Myocyte (in vitro differentiated cells): ENCODE measurements around the gene PWWP2B. TPM values are rescaled to one million over a fixed set of nuclear protein-coding genes. Genes with fewer than 3 reads are reported as not detected.
A peak's percentile ranks its signal among the peaks of the same experiment; 100 is the strongest.
"Not testable (repeated sequence)": the region's sequence is repeated elsewhere in the genome, so short reads cannot be mapped to it uniquely, and the experiment has no call there.

Experiments
- DNase-seq: peaks from one replicate; pipeline ENCODE4 v3.0.0-alpha.2; 2012; ENCODE audit warnings: low read depth
- total RNA-seq: library from RNA; depleted of rRNA; stranded (reverse); fragments of >200 nt; gene quantifications from 2 replicates; pipeline ENCODE4 v1.2.3, GENCODE V29; 2014

PWWP2B gene
- total RNA-seq, 1 donor from 2014 or later = 11.1 TPM

DNA sequence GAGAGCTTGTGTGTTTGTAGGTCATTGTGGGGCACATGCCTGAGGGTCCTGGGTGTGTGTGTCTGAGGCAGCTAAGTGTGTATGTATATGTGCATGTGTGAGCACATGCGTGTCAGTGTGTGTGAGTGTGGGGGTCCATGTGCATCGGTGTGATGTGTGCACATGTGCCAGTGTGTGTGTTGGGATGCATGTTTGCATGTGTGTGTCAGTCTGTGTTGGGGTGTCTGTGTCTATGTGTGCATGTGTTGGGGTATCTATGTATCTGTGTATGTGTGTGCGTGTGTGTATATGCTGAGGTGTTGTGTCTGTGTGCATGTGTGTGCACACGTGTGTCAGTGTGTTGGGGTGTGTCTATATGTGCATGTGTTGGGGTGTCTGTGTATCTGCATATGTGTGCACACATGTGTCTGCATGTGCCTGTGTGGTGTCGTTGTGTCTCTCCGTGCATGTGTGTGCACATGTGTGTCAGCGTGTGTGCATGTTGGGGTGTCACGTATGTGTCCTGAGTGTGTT, 33.3 kb downstream of the PWWP2B start:
- DNase-seq = no peak

DNA sequence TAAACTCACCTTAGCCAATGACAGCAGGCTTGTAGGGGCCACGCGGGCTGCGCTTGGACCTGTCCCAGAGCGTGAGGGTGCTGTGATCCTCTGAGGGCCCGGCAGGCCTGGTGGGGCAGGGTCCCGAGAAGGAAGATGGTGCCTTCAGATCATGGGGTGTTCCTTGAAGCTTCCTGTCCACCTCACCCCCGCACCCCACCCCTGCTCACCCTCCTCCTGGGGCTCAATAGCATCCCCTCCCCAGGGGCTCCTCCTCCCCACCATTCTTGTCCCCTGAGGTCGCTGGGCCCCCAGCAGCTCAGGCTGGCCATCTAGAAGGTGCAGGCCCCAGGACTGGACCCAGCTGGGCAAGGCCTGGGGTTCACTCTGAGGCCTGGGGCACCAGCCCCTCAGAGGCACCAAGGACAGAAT, 33.9 kb downstream of the PWWP2B start:
- no peak for DNase-seq

DNA sequence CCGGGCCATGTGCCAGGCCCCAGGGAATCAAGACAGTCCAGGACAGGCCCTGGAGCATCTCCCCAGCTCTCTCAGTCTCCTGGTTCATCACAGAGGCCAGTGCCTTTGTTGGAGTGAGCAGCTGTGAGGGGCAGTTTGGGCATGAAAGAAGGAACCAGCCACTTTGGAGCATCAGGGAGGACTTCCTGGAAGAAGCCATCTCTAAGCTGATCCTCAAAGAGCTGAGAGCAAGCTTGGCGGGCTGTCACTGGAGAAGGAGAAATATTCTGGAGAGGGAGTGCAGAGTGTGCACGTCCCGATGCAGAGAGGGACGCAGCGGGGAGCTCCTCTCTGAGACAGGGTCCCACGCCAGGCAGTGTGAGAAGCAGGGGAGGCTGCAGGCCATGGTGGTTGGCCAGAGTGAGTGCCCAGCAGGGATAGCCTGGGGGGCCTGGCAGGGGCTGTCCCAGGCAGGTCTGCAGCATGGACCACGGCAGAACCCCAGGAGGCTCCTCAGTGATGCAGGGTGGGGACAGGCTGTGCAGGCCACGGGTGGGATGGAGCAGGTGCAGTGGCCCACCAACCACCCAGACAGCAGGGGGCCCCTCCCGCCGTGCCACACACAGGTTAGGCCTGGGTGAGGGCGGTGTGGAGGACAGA, 34.7 kb downstream of the PWWP2B start:
- DNase-seq = no peak

DNA sequence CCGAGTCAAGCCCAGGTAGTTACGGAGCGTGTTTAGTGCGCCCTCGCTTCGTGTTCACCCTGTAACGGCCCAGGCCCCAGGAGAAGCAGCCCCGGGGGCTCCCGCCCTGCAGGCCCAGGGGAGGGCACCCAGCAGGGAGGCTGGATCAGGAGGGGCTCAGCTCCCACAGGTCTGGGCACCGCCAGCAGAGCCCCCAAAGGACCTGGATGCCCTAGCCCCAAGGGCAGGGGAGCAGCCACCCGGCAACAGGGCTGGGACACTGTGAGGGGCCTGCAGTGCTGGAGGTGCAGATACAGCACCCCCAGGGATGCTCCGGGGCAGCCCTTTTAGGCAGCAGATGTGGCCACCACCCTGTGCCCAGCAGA, 35.2 kb downstream of the PWWP2B start:
- DNase-seq = no peak

DNA sequence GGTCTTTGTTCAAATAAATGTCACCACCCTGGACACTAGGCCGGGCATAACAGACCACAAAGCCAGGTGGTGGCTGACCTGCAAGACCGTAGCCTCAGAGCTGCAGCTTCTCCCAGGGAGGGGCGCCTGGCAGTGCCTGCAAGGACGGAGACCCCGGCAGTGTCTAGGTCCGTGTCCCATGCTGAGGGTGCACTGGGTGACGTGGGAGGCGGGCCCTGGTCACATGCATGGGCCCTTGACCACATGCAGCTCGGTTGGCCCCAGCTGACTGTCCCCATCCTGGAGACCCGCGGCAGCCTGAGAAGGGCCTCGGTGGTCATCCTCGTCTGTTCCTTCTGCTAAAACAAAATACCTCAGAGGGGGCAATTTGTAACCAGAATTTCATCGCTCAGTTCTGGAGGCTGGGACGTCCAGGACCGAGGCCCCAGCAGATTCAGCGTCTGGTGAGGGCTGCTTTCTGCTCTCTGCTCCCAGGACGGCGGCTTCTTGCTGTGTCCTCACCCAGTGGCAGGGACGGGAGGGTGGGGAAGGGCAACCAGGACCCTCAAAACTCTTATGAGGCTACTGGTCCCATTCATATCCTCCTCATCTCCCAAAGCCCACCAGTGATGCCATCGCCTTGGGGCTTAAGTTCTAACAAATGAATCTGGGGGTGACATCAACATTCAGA, 36.8 kb downstream of the PWWP2B start:
- no peak for DNase-seq

DNA sequence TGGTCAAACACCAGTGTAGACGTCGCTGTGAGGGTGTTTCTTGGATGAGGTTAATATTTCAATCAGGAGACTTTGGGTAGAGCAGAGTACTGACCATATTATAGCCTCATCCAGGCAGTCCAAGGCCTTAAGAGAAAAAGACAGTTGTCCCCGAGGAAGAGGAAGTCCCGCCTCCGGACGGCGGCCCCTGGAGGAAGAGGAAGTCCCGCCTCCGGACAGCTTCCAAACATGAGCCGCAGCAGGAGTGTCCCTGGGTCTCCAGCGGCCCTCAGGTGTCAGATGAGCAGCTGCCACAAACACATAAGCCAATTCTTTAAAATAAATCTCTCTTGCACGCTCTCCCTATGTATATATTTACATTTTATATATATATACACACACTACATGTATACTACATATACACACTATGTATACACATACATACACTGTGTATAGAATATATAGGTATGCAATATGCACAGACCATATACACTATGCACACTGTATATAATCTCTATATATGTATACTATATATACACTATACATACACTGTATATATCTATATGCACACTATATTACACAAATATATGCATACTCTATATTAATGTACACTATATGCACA, 37.5 kb downstream of the PWWP2B start:
- DNase-seq = peak; percentile 26

DNA sequence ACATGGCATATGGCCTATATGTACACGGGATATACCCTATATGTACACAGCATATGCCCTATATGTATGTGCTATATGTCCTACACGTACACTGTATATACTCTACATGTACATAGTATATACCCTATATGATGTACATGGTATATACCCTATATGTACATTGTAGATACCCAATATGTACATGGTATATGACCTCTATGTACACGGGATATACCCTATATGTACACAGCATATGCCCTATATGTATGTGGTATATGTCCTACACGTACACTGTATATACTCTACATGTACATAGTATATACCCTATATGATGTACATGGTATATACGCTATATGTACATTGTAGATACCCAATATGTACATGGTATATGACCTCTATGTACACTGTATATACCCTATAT, 38.3 kb downstream of the PWWP2B start:
- DNase-seq = not testable (repeated sequence)

DNA sequence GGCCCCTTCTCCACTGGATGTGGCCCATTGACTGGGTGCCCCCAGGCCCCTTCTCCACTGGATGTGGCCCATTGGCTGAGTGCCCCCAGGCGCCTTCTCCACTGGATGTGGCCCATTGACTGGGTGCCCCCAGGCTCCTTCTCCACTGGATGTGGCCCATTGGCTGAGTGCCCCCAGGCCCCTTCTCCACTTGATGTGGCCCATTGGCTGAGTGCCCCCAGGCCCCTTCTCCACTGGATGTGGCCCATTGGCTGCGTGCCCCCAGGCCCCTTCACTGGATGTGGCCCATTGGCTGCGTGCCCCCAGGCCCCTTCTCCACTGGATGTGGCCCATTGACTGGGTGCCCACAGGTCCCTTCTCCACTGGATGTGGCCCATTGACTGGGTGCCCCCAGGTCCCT, 39.1 kb downstream of the PWWP2B start:
- not testable (repeated sequence) for DNase-seq

DNA sequence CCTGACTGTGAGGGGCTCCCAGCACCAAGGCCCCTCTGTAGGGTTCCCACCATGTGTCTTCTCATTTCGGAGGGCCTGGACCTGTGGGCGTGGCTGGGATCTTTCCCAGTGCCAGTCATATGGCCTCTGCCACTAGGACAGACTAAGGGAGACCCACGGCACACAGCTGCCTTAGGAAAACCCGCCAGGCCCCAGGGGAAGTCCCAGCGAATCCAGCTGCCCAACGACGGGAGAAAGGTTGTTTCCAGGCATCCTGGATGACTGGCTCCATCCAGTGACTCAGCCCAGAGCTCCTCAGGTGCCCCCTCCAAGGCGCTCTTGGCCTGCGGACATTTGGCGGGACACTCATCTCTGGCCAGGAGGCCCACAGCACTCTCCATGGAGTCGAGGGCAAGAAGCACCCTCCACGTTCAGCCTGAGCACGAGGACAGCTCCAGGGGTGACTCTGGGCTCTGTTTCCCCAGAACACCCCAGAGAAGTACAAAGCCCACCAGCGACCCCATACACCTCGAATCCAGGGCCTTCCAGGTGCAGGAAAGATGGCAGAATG, 39.9 kb downstream of the PWWP2B start:
- no peak for DNase-seq

DNA sequence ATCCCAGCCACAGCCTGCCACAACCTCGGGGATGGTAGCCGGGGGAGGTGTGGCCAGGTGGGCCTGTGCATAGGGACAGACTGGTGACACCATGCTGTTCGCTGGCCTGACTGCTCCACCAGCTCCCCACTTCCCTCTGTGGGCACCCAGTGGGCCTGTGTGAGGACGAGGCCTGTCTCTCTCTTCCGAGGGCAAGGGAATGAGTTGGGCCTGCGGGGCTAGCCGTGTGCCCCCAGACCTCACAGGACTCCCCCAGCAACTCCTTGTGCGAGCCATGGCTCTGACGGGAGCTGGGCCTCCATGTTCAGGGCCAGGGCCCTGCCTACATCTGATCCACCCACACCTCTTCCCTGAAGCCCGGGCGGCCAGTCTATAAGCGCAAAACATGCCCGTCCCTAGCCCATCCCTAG, 40.5 kb downstream of the PWWP2B start:
- no peak for DNase-seq

DNA sequence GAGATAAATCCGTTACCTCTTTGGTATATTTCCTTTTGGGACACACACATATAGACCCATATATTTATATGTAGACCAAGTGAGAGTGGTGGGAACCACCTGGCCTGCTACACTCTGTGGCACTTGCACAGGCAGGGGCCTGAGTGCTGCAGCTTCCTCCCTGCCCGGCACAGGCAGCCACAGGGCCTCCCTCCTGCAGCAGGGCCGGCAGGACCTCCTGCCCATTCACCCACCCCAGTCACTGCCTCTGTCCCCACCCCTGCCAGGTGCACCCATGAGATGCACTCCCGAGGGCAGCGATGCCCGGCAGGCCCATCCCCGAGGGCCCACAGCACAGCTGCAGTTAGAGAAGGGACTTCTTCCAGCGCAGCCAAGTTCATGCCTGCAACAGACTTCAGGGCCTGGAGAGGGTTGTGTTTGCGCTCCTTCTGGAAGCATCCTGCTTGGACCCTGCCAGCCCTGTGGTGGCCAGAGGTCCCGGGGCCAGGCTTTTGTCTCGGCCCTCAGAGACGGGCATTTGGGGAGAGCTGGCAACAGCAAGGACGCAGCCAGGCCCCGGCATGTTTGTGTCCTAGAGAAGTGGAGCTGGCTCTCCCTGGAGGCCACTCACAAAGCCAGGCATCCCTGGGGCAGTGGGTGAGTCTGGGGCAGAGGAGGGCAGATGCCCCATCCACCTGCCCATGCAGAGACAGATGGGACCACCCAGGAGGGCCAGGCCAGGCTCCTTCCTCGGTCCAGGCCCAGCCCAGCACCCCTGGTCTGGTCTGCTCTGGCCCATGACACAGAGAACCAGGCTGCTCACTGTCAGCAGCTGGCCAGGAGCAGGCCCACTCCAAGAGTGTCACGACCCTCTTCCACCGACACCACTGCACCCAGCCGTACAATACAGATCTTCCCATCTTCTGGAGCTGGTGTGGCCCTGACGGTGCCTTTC, 41.4 kb downstream of the PWWP2B start:
- DNase-seq = no peak

DNA sequence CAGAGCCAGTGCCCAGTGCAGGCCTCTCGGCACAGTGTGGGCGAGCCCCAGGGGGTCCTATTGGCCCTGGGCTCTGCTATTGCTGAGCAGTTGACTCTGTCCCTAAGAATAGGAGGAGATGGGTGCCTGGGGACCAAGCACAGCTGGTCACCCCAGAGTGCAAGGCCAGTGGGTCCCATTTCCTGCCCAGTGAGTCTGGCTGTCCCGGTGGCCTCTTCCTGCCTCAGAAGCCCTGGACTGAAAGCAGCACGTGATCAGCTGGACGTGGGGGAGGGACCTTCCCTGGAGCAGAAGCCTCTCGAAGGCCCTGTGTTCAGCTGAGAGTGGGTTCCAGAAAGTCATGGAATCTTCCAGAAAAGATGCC, 42.0 kb downstream of the PWWP2B start:
- no peak for DNase-seq

DNA sequence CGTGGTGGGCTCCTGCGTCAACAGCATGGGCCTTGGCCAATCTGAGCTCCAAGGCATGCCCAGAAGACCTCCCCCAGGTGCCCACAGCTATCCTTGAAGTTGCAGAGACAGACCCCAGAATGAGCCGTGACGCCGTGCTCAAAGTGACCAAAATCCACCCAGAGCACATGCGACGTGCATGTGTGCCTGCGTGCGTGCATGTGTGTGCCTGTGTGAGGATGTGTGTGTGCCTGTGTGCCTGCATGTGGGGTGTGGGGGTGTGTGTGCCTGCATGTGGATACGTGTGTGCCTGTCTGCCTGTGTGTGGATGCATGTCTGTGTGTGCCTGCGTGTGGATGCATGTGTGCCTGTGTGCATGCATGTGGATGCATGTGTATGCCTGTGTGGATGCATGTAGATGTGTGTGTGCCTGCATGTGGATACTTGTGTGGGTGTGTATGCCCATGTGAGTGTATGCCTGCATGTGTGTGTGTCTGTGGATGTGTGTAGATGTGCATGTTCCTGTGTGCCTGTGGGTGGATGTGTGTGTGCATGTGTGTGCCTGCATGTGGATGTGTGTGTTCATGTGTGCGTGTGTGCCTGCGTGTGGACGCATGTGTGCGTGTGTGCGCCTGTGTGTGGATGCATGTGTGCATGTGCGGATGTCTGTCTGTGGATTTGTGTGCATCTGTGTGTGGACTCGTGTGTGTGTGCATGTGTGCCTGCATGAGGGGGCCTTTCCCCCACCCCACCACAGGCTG, 42.6 kb downstream of the PWWP2B start:
- DNase-seq = no peak

DNA sequence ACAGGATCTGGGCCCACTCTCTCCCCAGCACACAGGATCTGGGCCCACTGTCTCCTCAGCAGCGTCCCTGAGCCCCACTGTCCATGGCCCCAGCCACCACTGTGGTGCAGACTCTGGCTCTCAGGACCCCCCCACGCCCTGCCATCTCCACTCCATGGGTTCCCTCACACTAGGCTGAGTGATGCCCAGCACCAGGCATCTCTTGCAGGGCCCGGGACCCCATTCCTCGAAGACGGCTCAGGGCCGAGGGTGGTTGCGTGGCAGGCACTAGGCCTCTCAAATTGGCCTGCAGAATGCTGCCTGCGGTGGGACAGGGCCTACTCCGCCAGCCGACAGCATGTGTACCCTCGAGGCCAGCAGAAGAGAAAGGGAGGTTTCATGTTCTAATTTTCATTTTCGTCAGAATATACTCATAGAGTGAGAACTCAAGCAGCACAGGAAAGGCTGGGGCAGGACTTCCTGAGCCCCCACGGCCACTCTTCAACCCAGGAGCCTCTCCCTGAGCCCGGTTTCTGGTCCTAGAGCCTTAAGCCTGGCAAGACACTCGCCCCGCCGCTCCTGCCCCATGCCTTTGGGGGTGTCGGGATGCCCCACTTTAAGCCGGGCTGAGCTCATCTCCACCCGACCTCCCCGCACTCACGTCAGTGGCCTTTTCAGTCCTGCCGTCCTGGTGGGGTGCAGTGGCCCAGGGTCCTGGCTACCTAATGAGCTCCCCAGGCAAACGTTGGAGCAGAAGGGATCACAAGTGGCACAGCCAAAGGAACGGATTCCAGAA, 44.0 kb downstream of the PWWP2B start:
- no peak for DNase-seq

DNA sequence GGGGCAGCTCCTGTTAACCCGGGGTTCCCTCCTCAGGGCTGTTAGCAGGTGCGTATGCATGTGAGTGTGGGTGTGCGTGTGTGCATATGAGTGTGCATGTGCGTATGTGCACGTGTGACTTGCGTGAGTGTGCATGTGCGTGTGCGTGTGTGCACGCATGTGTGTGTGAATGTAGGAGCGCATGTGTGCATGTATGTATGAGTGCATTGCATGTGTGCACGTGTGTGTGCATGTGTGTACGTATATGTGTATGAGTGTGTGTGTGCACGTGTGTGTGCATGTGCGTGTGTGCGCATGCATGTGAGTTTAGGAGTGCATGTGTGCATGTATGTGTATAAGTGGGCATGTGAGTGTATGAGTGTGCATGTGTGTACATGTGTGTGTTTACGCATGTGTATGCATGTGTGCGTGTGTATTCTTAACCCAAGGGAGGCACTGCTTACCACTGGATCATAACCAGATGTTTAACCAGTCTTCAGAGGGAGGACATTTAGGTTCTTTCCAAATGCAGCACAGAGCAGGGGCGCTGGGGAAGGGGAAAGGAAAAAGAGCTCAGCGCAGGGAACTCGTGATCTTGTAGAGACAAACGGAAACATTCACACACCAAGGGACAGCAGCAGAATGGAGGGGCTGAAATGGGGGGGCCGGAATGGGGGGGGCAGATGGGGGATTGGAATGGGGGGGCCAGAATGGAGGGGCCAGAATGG, 45.0 kb downstream of the PWWP2B start:
- DNase-seq = no peak

DNA sequence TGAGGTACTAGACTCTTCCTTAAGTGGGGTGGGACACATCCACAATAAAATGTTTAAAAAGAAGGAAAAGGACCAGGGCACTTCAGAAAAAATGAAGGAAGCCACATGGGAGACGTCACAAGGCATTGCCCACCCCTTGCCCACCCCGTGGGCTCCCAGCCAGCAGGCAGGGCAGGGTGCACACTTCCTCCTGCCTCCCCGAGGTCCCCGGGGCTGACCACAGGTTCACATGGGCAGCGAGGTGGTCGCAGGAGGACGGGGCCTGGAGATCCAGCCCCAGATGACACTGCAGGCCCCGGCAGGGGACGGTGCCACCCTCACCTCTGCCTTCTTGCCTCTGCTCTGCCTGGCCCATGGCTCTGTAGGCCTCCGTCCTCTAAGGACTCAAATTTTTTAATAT, 45.6 kb downstream of the PWWP2B start:
- no peak for DNase-seq

DNA sequence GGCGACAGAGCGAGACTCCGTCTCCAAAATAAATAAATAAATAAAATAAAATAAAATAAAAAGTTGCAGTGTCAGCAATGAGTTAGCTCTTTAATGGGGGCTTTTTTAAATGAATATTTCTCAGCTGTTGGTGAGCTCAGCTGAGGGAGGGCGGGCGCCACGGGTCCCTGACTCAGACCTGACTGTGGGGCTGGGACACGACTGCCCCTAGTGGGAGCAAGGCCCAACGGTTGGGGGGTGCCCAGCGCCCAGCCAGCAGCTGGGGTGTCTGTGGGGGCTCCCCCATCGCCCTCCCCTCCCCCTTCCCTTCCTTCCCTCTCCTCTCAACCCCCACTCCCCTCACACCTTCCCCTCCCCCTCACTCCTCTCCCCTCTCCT, 46.6 kb downstream of the PWWP2B start:
- no peak for DNase-seq

DNA sequence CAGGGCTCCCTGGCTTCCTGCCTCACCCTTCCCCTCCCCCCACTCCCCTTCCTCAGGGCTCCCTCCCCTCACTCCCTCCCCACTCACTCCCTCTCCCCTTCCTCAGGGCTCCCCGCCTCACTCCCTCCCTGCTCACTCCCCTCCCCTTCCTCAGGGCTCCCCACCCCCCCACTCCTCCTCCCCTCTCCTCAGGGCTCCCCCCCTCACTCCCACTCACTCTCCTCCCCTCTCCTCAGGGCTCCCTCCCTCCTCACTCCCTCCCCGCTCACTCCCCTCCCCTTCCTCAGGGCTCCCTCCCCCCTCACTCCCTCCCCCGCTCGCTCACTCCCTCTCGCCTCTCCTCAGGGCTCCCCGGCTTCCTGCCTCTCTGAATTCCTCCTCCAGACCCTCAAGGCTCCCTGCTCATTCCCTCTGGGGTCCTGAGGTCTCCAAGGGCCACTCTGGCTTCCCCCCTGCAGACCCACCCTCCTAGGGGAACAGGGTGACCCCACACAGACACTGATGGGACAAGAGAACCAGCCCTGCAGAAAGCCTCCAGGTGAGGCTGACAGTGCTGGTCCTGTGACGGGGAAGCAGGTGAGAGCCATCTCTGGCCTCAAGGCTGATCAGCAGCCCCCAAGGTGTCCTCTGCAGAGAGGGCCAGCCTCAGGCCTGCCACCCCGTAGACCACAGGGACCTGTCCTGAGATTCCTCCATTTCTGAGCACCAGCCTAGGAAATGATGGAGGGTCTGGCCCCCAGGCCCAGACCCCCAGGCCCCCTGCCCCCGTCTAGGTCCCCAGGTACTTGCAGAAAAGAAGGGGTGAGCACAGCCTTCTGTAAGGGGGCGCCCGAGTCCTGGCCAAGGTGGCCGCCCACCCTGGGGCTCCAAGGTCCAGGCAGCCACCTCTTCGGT, 47.2 kb downstream of the PWWP2B start:
- DNase-seq = no peak
